IPS-18a (cell line): ENCODE data around the gene CCDC24.

Source experiments
- H3K27ac ChIP-seq: one replicate; pipeline ENCODE4 v1.5.1; 2013; ENCODE audit warnings: low read length
- H3K27me3 ChIP-seq: one replicate; pipeline ENCODE4 v1.6.1; 2013; ENCODE audit warnings: mild to moderate bottlenecking, low read length; ENCODE audit not compliant: control insufficient read depth, insufficient read depth
- H3K36me3 ChIP-seq: one replicate; pipeline ENCODE4 v1.6.1; 2013; ENCODE audit warnings: low read depth, low read length; ENCODE audit not compliant: control insufficient read depth
- H3K4me1 ChIP-seq: one replicate; pipeline ENCODE4 v1.6.1; 2013; ENCODE audit warnings: low read depth, low read length; ENCODE audit not compliant: control insufficient read depth
- H3K4me3 ChIP-seq: one replicate; pipeline ENCODE4 v1.5.1; 2013; ENCODE audit warnings: low read length
- H3K9ac ChIP-seq: one replicate; pipeline ENCODE4 v1.6.1; 2013; ENCODE audit warnings: mild to moderate bottlenecking, low read length, moderate library complexity
- H3K9me3 ChIP-seq: one replicate; pipeline ENCODE4 v1.6.1; 2013; ENCODE audit warnings: low read depth, low read length; ENCODE audit not compliant: control insufficient read depth

The CCDC24 gene

DNA sequence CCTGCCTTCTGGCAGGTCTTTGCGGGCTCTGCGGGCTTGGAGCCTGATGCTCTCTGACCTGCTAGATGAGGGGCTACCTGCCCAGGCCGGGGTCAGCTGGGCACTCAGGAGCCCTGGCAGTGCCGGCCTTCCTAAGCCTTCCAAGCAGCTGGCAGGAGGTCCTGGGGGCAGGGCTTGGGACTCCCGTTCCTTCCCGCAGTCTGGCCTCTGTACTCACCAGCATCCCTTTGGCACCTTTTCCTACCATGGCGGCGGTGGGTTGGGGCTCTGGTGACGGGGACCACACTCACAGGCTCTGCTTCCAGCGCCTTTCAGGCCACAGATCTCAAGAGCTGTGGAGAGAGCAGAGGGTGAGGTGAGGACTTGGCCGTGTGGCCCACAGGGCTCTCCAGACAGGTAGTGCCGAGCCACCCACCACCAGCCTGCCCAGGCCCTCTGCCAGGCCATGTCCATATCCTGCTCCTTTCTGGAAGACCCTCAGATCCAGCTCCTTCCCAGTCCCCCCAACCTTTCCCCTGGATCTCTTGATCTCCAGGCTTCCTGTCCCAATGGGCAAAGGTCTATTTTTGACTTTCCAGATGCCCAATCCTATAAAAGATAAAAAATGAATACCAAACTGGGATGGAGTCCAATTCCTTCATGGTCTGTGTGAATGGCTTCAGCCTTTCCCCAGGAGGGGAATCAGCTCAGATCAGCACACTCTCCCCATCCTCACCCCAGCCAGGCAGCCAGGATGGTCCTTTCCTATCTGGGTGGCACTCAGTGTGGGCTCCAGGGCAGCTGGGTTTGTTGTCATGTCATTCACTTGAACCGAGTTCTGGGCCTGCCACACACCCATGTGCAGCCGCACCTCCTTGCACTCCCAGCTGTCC, 32.9 kb downstream of the CCDC24 start:
- Histone ChIP-seq H3K27ac (no peak overlapping the region), H3K9ac (no peak overlapping the region), H3K36me3 (peaks cover 12% of the 10 kb centered on the region), H3K9me3 (no peaks in the 10 kb centered on the region), H3K27me3 (no peaks in the 10 kb centered on the region), H3K4me1 (peaks cover 6% of the 10 kb centered on the region), H3K4me3 (no peak overlapping the region)

DNA sequence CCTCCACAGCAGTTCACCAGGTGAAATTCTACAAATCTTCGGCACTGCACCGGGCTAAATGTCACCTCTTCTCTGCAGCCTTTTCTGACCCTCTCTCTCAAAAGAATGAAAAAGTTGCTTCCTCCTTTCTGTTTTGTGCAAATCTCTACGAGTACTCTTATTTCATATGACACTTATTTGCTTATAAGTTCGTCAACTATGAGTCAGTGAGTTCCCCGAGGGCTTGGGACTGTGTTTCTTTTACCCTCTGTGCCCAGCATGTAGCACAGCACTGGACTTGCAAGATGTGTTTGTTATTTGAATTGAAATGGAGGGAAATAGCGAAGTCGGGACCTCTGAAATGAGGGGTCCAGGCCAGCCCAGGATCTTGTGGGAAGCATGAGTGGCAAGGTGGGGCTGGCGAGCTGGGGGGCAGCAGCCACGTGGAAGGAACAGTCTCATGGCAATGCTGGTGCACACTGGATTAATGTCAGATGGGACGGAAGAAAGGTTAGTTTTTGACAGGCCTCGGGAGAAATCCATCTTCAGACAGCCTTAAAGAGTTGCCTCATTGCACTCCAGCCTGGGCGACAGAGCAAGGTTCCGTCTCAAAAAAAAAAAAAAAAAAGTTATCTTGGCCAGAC, 33.6 kb downstream of the CCDC24 start:
- Histone ChIP-seq H3K4me3 (no peak overlapping the region), H3K9ac (no peak overlapping the region), H3K27me3 (no peaks in the 10 kb centered on the region), H3K4me1 (peaks cover 5% of the 10 kb centered on the region), H3K36me3 (peaks cover 10% of the 10 kb centered on the region), H3K27ac (no peak overlapping the region), H3K9me3 (no peaks in the 10 kb centered on the region)

DNA sequence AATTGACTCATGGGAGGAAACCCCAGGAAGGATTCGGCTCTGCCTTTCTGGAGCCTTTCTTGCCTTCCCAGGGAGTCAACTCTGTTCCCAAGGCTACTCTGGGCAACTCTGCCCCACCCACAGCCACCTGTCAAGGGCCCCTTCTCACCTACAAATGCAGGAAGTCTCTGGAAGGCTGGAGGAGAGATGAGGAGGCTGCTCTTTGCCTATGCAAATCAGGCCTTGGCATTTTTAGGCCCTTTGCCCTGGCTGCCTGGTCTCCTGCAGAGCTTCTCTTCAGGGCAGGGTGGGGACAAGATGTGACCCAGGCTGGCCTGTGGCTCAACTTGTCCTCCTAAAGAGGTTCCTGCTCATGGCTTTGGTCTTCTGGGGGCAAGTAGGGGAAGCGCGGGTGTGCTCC, 34.4 kb downstream of the CCDC24 start:
- H3K36me3 ChIP-seq = peaks cover 3% of the 10 kb centered on the region
- H3K9me3 ChIP-seq = no peaks in the 10 kb centered on the region
- H3K4me1 ChIP-seq = peaks cover 4% of the 10 kb centered on the region
- H3K27ac ChIP-seq = no peak overlapping the region
- H3K27me3 ChIP-seq = no peaks in the 10 kb centered on the region
- H3K9ac ChIP-seq = no peak overlapping the region
- H3K4me3 ChIP-seq = no peak overlapping the region

DNA sequence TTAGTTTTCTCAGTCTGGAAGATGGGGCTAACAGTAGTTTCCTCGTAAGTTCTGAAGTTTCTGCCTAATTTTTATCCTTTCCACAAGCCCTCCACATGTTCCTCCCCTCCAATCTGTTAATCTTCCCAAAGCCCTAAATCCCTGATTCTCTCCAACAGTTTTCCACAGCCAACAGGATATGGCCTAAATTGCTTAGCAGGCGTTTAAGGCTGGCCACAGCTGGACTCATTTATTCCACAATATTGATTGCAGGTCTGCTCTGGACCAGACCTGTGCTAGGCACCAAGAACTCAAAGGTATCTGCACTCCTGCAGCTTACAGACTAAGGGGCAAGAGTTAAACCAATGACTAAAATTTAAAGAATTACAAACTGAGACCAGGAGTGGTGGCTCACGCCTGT, 35.9 kb downstream of the CCDC24 start:
- no peaks in the 10 kb centered on the region for H3K27me3 ChIP-seq
- no peak overlapping the region for H3K9ac ChIP-seq
- no peak overlapping the region for H3K4me3 ChIP-seq
- H3K36me3 ChIP-seq = no peaks in the 10 kb centered on the region
- peaks cover 11% of the 10 kb centered on the region for H3K4me1 ChIP-seq
- H3K9me3 ChIP-seq = no peaks in the 10 kb centered on the region
- H3K27ac ChIP-seq = no peak overlapping the region

DNA sequence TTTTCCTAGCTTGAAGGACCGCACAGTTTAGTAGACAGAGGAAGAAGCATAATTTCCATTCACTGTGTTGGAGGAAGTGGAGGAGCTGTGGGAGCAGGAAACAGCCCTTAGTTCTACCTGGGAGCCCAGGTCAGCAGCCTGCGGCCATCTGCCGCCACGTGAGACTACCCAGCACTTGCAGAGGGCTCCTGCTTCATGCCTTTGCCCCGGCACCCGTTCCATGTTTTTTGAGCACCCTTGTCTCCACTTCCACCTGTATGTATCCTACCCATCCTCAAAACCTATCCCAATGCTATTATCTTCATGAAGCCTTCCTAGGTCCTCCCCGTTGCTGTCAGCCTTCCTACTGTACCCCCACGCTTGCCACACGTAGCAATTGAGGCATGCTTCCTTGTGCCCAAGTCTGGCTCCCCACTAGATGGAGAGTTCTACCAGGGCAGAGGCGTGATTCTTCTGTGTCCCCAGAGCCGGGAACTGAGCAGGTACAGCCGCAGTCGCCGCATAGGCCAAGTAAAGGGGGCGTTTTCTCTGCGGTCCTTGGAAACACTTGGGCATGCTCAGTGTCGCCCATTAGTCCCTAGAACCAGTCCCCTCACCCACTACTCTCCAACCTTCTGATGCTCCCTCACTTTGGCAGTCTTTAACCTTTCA, 38.0 kb downstream of the CCDC24 start:
- H3K4me1 ChIP-seq = peaks cover 16% of the 10 kb centered on the region
- H3K27ac ChIP-seq = no peak overlapping the region
- peak overlapping the region; percentile 72 for H3K4me3 ChIP-seq
- H3K9ac ChIP-seq = peak overlapping the region; percentile 88
- no peaks in the 10 kb centered on the region for H3K36me3 ChIP-seq
- H3K9me3 ChIP-seq = no peaks in the 10 kb centered on the region
- H3K27me3 ChIP-seq = no peaks in the 10 kb centered on the region

DNA sequence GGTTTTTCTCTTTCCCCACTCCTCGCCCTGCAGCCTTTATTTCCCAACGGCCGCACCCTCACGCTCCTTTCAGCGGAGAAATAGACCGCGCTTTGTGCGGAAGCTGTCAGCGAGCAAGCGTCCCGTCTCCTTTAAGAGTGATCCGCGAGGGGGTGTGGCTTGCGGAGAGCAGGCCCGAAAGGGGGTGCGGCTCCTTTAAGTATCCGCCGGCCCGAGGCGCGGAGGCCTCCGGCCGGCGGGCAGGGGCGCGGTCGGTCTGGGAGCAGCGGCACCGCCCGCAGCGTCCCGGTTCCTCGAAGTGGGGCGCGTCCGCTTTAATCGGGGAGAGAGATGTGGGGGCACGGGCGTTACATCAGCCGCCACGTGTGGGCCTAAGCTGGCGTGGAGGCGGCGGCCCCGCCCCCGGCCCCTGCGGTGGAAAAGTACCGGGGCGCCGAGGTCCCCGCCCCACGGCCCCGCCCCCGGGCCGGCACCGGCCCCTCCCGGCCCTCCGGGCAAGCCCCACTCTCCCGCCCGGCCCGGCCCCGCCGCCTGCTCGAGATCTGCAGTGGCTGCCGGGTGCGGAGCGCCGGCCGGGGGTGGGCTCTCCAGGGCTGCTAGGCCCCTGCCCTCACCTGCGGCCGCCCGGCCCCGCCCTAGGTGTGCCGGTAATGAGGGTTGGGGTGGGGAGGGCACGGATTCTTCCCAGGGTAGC, 38.7 kb downstream of the CCDC24 start:
- H3K36me3 ChIP-seq = no peaks in the 10 kb centered on the region
- H3K27ac ChIP-seq = peak overlapping the region; percentile 37
- no peaks in the 10 kb centered on the region for H3K27me3 ChIP-seq
- peaks cover 16% of the 10 kb centered on the region for H3K4me1 ChIP-seq
- H3K9ac ChIP-seq = peak overlapping the region; percentile 88
- H3K9me3 ChIP-seq = no peaks in the 10 kb centered on the region
- peak overlapping the region; percentile 72 for H3K4me3 ChIP-seq

DNA sequence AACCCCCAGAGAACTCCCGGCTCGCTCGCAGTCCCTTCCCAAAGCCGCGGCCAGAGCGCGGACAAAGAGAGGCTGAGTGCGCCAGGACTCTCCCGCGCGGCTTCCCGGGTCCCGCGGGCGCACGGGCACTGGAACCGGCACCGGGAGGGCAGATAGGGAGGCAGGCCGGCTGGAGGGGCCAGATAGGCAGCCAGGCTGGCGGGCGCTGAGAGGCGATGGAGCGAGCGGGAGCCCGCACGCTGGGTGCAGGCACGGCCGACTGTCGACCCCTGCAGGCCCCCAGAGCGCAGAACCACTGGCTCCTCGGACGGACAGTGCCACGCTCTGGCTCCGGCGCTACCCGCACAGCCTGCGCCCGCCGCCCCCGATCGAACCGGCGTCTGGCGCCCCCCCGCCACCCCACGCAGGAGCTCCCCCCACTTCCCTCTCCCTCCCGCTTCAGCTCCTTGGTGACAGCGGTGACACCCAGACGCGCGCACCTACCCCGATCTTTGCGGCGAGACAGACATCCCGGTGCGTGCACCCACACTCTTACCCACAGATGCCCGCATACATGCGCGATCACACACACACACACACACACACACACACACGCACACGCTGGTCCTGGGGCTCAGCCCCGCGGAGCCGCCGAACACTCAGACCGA, 39.3 kb downstream of the CCDC24 start:
- Histone ChIP-seq H3K27ac (peak overlapping the region; percentile 49), H3K4me3 (peak overlapping the region; percentile 72), H3K4me1 (peaks cover 15% of the 10 kb centered on the region), H3K27me3 (no peaks in the 10 kb centered on the region), H3K36me3 (no peaks in the 10 kb centered on the region), H3K9me3 (no peaks in the 10 kb centered on the region), H3K9ac (peak overlapping the region; percentile 88)

DNA sequence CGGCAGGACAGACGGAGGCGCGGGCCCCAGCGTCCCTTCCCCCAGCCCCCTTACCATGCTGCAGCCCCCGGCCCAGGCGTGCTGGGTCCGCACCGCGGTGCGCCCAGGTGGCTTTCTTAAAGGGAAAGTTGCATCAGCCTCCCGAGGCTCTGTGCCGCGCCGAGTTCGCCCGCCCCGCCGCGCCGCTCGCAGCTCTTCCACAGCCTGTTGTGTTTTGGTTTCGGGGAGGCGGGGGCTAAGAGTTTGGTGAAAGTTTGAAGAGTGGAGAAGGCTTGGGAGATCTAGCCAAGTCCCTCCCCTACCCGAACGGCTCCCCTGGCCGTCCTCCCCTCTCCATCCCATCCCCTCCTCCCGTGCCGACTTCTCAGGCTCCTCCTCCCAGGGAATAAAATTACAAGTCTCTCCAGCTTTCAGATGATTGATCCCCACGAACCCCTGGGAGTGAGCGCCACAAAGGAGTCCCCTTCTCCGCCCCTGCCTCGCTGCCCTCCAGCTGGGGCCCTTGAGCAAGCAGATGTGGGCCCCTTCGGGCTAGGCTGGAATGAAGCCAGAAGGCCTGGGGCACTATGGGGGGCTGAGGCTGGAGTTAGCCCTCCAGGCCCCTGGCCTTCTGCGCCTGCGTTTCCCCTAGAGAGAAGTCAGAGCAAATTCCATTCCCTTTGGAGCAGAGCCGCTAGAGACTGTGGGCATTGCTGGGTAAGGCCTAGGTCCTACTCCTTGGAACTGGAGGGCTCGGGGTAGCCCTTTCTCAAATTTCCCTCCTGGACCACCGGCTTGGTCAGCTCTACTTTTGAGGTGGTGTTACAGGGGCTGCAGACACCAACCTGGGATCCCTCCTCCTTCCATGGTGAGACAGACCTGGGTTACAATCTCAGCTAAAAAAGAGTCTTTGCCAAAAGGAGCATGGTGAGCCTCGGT, 40.1 kb downstream of the CCDC24 start, which contains the start of gene SLC6A9:
SLC6A9 (minus strand) TSS at position 211 of the 918 bp plus-strand sequence. CDS start 7,185 bp downstream, outside the sequence.
- Histone ChIP-seq H3K9me3 (no peaks in the 10 kb centered on the region), H3K27me3 (no peaks in the 10 kb centered on the region), H3K36me3 (no peaks in the 10 kb centered on the region), H3K4me1 (peaks cover 17% of the 10 kb centered on the region), H3K9ac (peak within 1 kb of the TSS; percentile 88), H3K4me3 (peak within 1 kb of the TSS; percentile 72), H3K27ac (peak within 1 kb of the TSS; percentile 71)

DNA sequence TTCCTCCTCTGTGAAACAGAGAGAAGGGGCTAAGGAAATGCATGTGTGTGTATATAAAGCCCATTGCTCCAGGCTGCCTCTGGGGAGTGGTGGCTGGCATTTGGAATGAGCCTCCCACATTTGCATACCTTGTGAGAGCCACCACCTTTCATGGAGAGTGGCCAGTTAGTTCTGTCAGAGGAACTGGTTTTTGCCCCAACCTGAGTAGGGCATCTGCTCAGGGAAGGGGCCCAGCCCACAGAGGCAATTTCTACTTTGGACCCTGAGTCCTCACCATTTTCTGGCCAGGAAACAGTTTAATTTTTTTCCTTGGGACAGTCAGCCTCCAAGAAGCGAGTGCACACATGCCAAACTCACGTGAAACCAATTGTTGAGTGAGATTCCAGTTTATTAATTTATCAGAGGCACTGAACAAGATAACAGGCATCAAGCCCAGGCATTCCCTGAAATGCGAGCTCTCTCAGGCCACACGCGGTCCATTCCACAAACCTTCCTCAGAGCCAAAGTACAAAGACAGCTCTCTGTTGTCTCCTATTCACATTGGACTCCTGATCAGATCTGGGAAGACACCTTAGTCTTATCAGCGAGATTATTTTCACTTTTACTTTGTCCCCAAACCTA, 40.9 kb downstream of the CCDC24 start:
- Histone ChIP-seq H3K36me3 (no peaks in the 10 kb centered on the region), H3K4me3 (peak overlapping the region; percentile 72), H3K9ac (peak overlapping the region; percentile 88), H3K27ac (peak overlapping the region; percentile 71), H3K27me3 (no peaks in the 10 kb centered on the region), H3K9me3 (no peaks in the 10 kb centered on the region), H3K4me1 (peaks cover 17% of the 10 kb centered on the region)

DNA sequence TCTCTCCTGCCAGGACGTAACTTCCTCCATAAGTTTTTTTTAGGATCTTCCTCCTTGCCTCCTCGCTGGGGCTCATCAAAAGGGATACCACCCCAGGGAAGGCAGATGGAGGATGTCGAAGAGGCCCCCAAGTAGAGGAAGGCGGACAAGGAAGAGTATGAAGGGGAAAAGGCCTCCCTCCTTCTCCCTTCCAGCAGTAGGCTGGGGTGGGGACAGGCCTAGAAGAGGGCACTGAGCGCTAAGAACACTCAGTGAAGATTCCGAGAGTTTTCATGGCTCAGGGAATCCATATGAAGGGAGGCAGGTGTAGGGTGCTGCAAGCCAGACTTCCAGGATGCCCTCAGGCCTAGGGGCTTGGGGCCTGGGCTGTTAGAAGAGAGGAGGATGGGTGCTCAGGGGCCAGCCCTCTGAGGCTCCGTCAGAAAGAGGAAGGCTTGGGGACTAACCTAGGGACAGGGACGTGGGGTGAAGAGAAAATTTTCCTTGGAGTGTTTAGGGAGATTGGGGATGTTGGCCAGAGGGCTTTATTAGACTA, 41.7 kb downstream of the CCDC24 start:
- no peaks in the 10 kb centered on the region for H3K9me3 ChIP-seq
- H3K9ac ChIP-seq = no peak overlapping the region
- no peaks in the 10 kb centered on the region for H3K36me3 ChIP-seq
- peaks cover 17% of the 10 kb centered on the region for H3K4me1 ChIP-seq
- H3K27ac ChIP-seq = no peak overlapping the region
- no peaks in the 10 kb centered on the region for H3K27me3 ChIP-seq
- no peak overlapping the region for H3K4me3 ChIP-seq
